GM03348 (cell line): ENCODE results near the gene PSMB3.
"Not testable (repeated sequence)": the region's sequence is repeated elsewhere in the genome, so short reads cannot be mapped to it uniquely, and the experiment has no call there.

Experiments
- DNase-seq: peaks from one replicate; pipeline ENCODE4 v3.0.0; 2012; ENCODE audit warnings: low spot score

Gene PSMB3

DNA sequence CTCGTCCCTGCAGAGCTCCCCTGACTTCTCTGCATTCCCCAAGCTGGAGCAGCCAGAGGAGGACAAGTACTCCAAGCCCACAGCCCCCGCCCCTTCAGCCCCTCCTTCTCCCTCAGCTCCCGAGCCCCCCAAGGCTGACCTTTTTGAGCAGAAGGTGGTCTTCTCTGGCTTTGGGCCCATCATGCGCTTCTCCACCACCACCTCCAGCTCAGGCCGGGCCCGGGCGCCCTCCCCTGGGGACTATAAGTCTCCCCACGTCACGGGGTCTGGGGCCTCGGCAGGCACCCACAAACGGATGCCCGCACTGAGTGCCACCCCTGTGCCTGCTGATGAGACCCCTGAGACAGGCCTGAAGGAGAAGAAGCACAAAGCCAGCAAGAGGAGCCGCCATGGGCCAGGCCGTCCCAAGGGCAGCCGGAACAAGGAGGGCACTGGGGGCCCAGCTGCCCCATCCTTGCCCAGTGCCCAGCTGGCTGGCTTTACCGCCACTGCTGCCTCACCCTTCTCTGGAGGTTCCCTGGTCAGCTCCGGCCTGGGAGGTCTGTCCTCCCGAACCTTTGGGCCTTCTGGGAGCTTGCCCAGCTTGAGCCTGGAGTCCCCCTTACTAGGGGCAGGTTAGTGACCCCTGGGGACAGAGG, 36.1 kb upstream of the PSMB3 start:
- no peak for DNase-seq

DNA sequence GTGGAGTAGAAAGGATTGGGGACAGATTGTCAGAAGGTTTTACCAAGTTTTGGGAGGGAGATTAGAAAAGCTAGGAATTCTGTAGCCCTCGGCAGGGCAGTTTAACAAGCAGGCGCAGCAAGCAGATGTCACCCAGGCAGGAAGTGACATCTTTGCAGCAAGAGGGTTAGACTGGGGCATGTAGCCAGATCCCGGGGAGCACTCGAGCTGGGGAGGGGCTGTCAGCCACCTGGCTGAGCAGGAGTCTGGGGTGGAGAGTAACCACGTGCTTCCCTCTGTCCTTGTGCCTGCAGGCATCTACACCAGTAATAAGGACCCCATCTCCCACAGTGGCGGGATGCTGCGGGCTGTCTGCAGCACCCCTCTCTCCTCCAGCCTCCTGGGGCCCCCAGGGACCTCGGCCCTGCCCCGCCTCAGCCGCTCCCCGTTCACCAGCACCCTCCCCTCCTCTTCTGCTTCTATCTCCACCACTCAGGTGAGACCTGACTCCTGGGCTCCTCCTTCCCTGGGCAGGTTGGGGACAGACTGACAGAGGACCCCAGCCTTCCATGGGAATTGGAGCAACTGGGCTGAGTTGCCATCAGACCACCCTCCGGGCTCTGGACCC, 35.3 kb upstream of the PSMB3 start:
- no peak for DNase-seq

DNA sequence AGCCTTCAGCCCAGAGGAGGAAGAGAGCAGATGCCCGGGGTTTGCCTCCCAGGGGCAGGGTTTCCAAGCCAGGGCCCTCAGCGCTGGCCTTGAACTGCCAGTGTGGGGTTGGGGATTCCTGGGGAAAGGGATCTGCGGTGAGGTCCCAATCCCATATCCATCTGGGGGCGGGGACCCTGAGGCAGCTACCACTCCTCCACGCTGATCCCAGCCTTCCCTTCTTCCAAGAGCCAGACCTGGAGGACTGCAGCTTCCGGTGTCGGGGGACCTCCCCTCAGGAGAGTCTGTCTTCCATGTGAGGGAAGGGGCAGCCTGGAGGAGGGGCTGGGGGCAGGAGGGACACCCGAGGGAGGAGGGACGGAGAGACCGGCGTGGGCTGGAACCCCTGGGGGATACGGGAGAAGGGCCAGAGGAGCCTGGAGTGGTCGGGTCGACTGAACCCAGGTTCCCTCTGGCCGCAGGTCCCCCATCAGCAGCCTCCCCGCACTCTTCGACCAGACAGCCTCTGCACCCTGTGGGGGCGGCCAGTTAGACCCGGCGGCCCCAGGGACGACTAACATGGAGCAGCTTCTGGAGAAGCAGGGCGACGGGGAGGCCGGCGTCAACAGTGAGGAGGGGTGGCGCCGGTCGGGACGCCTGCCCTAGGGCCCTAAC, 33.1 kb upstream of the PSMB3 start:
- no peak for DNase-seq

- DNase-seq, result no peak
Observed at GRCh38 chr17:38719943-38720641, 32.4 kb upstream of the PSMB3 start.

- DNase-seq, result no peak
Observed at GRCh38 chr17:38720941-38721340, 31.6 kb upstream of the PSMB3 start.

DNA sequence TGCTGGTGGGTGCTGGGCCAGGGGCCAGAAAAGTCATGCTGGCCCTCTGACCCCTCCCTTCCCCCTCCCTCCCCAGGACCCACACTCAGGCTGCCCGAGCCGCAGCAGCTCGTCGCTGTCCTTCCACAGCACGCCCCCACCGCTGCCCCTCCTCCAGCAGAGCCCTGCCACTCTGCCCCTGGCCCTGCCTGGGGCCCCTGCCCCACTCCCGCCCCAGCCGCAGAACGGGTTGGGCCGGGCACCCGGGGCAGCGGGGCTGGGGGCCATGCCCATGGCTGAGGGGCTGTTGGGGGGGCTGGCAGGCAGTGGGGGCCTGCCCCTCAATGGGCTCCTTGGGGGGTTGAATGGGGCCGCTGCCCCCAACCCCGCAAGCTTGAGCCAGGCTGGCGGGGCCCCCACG, 30.7 kb upstream of the PSMB3 start:
- no peak for DNase-seq

DNA sequence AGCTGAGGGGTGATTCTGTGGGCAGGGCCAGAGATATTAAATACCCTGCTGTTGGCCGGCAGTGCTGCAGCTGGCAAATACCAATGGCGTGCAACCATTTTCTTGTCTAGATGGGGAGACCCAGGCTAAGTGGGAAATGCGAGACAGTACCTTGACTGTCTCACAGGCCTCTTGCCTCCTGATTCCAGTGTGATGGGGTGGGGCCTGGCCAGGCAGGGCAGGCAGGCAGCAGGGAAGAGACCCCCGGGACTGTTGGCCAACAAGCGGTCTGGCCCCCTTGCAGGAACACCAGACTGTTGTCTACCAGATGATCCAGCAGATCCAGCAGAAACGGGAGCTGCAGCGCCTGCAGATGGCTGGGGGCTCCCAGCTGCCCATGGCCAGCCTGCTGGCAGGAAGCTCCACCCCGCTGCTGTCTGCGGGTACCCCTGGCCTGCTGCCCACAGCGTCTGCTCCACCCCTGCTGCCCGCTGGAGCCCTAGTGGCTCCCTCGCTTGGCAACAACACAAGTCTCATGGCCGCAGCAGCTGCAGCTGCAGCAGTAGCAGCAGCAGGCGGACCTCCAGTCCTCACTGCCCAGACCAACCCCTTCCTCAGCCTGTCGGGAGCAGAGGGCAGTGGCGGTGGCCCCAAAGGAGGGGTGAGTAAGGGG, 28.1 kb upstream of the PSMB3 start:
- DNase-seq, result no peak

DNA sequence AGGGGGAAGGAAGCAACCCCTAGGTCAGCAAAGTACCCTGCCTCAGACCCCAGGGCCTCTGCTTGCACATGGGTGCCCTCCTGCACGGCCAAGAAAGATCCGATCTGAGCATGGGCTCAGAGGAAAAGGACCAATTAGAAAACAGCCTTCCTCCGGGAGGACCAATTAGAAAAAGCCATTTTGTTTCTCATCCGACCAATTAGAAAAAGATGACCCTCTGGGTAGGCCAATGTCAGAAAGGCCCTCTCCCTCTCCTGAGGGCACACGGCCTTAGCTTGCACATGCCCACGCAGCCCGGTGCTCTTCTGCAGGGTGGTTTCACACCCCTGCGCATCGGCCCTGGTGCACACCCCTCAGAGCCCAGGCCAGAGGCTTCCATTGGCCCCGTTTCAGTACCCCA, 27.5 kb upstream of the PSMB3 start:
- no peak for DNase-seq

- not testable (repeated sequence) for DNase-seq
Observed at GRCh38 chr17:38726145-38726544, 26.4 kb upstream of the PSMB3 start.

GRCh38 chr17:38727736-38728135, 24.8 kb upstream of the PSMB3 start:
- no peak for DNase-seq

DNA sequence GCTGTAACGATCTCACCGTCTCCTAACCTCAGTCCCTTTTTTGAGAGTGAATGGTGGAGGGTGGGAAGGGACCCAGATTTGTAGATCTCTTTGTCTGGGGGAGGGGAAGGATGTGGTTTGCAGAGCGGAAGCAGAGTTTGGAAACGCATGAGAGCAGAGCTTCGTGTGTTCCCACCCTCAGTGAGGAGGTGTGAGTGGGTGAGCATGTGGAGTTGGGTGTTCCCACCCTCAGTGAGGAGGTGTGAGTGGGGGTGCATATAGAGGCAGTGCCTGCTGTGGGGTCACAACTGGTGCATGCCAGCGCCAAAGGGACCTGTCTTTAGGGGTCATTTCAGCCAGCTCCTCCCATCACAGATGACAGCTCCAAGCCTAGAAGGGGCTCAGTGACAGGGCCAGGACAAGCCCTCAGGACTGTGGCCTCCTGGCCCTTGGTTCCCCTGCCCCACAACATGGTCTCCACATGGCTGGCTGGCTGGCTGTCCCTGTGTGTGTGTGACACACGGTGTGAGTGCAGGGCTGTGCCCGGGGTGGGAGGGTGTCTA, 24.2 kb upstream of the PSMB3 start:
- no peak for DNase-seq

GRCh38 chr17:38729368-38729885, 23.1 kb upstream of the PSMB3 start:
- no peak for DNase-seq

GRCh38 chr17:38729886-38730525, 22.5 kb upstream of the PSMB3 start, which contains the start of gene CISD3:
Gene CISD3 (plus strand): TSS chr17:38730341. CDS start chr17:38730359, 18 bp downstream.
- DNase-seq, result peak; percentile 98

DNA sequence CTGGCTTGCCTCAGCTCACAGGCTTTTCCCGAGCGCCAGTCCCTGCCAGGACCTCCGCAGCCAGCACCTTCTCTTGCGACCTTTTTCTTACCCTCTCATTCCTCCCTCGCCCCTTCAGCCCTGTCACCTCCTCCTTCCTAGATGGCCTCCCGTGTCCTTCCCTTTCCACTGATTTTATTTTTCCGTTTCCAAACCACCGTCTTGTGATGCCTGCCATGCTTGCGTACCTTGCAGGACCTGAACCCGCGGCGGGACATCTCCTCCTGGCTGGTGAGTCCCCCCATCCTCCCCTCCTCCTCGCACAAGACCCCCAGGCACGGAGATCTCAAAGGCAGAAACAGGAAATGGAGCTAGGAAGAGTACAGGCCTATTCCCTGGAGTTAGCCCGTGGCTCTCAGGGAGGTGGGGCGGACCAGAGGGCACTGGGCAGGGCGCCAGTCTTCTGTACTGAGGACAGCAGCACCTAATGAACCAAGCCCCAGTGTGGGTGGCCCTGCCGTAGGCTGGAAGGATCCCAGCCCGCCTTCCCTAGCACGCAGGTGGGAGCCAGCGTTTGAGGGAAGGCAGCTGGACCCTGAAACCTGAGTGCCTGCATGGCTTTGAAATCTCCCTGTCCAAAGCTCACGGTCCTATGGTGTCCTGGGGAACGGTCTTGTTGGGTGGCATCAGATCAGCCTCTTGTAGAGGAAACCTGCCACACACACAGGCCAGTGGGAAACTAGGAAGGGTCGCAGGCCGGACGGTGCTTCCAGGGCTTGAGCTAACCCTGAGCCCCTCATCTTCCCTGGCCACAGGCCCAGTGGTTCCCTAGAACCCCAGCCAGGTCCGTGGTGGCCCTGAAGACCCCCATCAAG, 21.8 kb upstream of the PSMB3 start:
- DNase-seq, result peak; percentile 69

- DNase-seq, result no peak
Observed at GRCh38 chr17:38731526-38732294, 20.8 kb upstream of the PSMB3 start.

- DNase-seq, result no peak
Observed at GRCh38 chr17:38732376-38733281, 19.9 kb upstream of the PSMB3 start.

DNA sequence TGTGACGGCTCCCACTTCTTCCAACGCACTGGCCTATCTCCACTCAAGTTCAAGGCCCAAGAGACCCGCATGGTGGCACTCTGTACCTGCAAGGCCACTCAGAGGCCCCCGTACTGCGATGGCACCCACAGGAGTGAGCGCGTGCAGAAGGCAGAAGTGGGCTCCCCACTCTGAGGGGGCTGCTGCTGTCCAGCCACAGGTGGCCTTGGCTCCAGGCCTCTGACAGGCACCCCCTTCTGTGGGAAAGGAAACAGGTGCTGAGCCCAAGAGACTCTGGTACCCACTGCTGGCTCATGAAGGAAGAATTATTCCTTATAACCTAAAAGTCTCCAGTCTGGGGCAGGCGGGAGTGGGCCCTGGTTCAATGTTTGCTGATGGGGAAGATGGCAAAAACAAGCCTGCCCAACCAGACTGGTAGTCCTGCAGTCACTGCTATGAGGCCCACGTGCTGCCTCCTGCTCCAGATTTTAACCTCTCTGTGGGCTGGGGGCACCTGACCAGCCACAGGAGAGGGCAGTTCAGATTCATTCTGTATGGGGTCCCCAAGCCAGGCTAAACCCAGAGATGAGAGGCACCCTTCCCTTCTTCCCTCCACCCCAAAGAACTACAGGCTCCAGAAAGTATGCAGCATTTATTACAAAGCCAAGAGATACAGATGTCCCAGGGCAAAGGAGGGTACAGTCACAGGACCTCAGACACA, 19.1 kb upstream of the PSMB3 start:
- no peak for DNase-seq
